IPS DF 6.9 (cell line): ENCODE results near the gene SHC2.
A peak's percentile ranks its signal among the peaks of the same experiment; 100 is the strongest.
"Not testable (repeated sequence)": the region's sequence is repeated elsewhere in the genome, so short reads cannot be mapped to it uniquely, and the experiment has no call there.

ENCODE experiments used
- DNase-seq: peaks from one replicate; pipeline ENCODE4 v3.0.0-alpha.2; 2013; ENCODE audit warnings: low read depth, low spot score
- H3K27ac ChIP-seq: one replicate; pipeline ENCODE4 v1.5.1; 2013; ENCODE audit warnings: low read length, control low read depth
- H3K27me3 ChIP-seq: 2 replicates; pipeline ENCODE4 v1.6.1; 2013; ENCODE audit warnings: mild to moderate bottlenecking, low read length; ENCODE audit not compliant: control insufficient read depth, insufficient read depth
- H3K36me3 ChIP-seq: 2 replicates; pipeline ENCODE4 v1.6.1; 2013; ENCODE audit warnings: low read length; ENCODE audit not compliant: control insufficient read depth, insufficient read depth
- H3K4me1 ChIP-seq: 2 replicates; pipeline ENCODE4 v1.6.1; 2013; ENCODE audit warnings: low read length; ENCODE audit not compliant: control insufficient read depth, insufficient read depth
- H3K4me3 ChIP-seq: 2 replicates; pipeline ENCODE4 v1.5.1; 2013; ENCODE audit warnings: mild to moderate bottlenecking, low read length
- H3K9me3 ChIP-seq: 2 replicates; pipeline ENCODE4 v1.6.1; 2013; ENCODE audit warnings: low read length, inconsistent platforms; ENCODE audit not compliant: control insufficient read depth, insufficient read depth
- WGBS: extraction: QIAGEN DNeasy Blood & Tissue Kit; methylation state at CpG from one replicate; pipeline ENCODE4 v1.1.7; 2013; ENCODE audit warnings: mixed read lengths, missing lambda C conversion rate; ENCODE audit not compliant: insufficient read length, insufficient coverage; 5-methylcytosine and 5-hydroxymethylcytosine counted together

SHC2 gene

DNA sequence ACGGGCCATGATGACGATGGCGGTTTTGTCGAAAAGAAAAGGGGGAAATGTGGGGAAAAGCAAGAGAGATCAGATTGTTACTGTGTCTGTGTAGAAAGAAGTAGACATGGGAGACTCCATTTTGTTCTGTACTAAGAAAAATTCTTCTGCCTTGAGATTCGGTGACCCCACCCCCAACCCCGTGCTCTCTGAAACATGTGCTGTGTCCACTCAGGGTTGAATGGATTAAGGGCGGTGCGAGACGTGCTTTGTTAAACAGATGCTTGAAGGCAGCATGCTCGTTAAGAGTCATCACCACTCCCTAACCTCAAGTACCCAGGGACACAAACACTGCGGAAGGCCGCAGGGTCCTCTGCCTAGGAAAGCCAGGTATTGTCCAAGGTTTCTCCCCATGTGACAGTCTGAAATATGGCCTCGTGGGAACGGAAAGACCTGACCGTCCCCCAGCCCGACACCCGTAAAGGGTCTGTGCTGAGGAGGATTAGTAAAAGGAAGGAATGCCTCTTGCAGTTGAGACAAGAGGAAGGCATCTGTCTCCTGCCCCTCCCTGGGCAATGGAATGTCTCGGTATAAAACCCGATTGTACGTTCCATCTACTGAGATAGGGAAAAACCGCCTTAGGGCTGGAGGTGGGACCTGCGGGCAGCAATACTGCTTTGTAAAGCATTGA lies 74.1 kb downstream of the SHC2 start:
- no CpG with 5 or more reads among the region's 22 CpGs for WGBS
- not testable (repeated sequence) for H3K27ac ChIP-seq, H3K27me3 ChIP-seq, H3K4me1 ChIP-seq, H3K36me3 ChIP-seq, H3K9me3 ChIP-seq, H3K4me3 ChIP-seq, DNase-seq

- not testable (repeated sequence) for H3K9me3 ChIP-seq, H3K4me3 ChIP-seq, DNase-seq, H3K27me3 ChIP-seq, H3K4me1 ChIP-seq, H3K27ac ChIP-seq, H3K36me3 ChIP-seq
- no CpG with 5 or more reads among the region's 8 CpGs for WGBS
Observed at GRCh38 chr19:386189-386588, 74.6 kb downstream of the SHC2 start.

GRCh38 chr19:384799-385169 lies 76.0 kb downstream of the SHC2 start:
- H3K4me3 ChIP-seq = no peak overlapping the region
- WGBS = no CpG with 5 or more reads among the region's 9 CpGs
- no peaks in the 10 kb centered on the region for H3K27me3 ChIP-seq

GRCh38 chr19:383922-384798 lies 76.7 kb downstream of the SHC2 start:
- DNase-seq = peak; percentile 31
- H3K4me1 ChIP-seq = peaks cover 2% of the 10 kb centered on the region; the same call in 1 of the 2 replicates
- WGBS = no CpG with 5 or more reads among the region's 44 CpGs
- H3K27me3 ChIP-seq = no peaks in the 10 kb centered on the region
- no peaks in the 10 kb centered on the region for H3K9me3 ChIP-seq
- H3K27ac ChIP-seq = no peak overlapping the region
- H3K36me3 ChIP-seq = no peaks in the 10 kb centered on the region
- no peak overlapping the region for H3K4me3 ChIP-seq

More at GRCh38 chr19:384799-385169, 76.0 kb downstream of the SHC2 start:
- Histone ChIP-seq H3K9me3 (no peaks in the 10 kb centered on the region), H3K27ac (no peak overlapping the region), H3K4me1 (peaks cover 4% of the 10 kb centered on the region; the same call in 1 of the 2 replicates), H3K36me3 (no peaks in the 10 kb centered on the region)
- no peak for DNase-seq

DNA sequence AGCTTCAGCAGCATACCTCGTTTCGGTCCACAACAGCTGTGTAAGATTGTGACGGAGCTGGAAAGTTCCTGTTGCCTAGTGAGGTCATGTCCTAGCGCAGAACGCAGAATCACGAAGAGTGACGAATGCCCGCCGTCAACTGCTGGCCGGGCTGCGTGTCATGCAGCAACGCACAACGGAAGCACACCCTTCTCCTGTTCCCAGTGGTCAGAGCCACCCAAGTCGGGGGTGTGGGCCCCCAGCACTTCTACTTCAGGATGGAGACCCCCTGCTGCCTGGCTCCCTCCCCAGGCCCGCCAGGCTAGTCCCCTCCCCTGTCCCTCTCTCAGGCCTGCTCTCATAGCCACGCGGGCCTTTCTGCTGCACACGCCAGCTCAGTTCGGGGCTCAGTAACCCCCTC lies 77.8 kb downstream of the SHC2 start:
- Histone ChIP-seq H3K27me3 (no peaks in the 10 kb centered on the region), H3K4me3 (no peak overlapping the region), H3K36me3 (no peaks in the 10 kb centered on the region), H3K27ac (no peak overlapping the region), H3K4me1 (peaks cover 2% of the 10 kb centered on the region; the same call in 1 of the 2 replicates), H3K9me3 (no peaks in the 10 kb centered on the region)
- DNase-seq = no peak
- no CpG with 5 or more reads among the region's 19 CpGs for WGBS

DNA sequence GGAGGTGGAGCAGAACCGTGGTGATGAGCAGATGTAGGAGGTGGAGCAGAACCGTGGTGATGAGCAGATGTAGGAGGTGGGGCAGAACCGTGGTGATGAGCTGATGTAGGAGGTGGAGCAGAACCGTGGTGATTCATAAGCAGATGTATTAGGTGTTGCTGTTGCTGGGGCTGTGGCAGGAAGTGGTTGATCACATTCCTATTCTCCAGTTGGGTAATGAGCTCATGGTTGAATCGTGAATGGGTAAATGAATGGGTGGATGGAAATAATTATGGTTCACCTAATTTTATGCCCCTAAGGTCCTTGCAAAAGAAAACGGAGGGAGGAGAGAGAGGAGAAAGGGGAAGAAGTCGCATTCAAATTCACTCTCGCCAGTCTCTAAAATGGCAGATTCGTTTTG lies 78.3 kb downstream of the SHC2 start:
- H3K27me3 ChIP-seq, DNase-seq, H3K4me3 ChIP-seq, H3K36me3 ChIP-seq, H3K27ac ChIP-seq, H3K9me3 ChIP-seq, H3K4me1 ChIP-seq: not testable (repeated sequence)
- WGBS = no CpG with 5 or more reads among the region's 9 CpGs

DNA sequence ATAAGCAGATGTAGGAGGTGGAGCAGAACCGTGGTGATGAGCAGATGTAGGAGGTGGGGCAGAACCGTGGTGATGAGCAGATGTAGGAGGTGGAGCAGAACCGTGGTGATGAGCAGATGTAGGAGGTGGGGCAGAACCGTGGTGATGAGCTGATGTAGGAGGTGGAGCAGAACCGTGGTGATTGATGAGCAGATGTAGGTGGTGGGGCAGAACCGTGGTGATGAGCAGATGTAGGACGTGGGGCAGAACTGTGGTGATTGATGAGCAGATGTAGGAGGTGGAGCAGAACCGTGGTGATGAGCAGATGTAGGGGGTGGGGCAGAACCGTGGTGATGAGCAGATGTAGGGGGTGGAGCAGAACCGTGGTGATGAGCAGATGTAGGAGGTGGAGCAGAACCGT lies 78.9 kb downstream of the SHC2 start:
- DNase-seq, H3K27ac ChIP-seq, H3K4me3 ChIP-seq, H3K4me1 ChIP-seq, H3K27me3 ChIP-seq, H3K36me3 ChIP-seq, H3K9me3 ChIP-seq: not testable (repeated sequence)
- no CpG with 5 or more reads among the region's 11 CpGs for WGBS

GRCh38 chr19:380618-381219 lies 80.1 kb downstream of the SHC2 start:
- not testable (repeated sequence) for H3K4me3 ChIP-seq, H3K27ac ChIP-seq, H3K9me3 ChIP-seq, DNase-seq, H3K36me3 ChIP-seq, H3K4me1 ChIP-seq, H3K27me3 ChIP-seq
- no CpG with 5 or more reads among the region's 17 CpGs for WGBS

GRCh38 chr19:379796-380195 lies 81.0 kb downstream of the SHC2 start:
- H3K27ac ChIP-seq = no peak overlapping the region
- no peaks in the 10 kb centered on the region for H3K9me3 ChIP-seq
- no peak overlapping the region for H3K4me3 ChIP-seq
- WGBS = no CpG with 5 or more reads among the region's 16 CpGs
- H3K27me3 ChIP-seq = no peaks in the 10 kb centered on the region
- H3K4me1 ChIP-seq = peaks cover 2% of the 10 kb centered on the region; the same call in 1 of the 2 replicates
- no peaks in the 10 kb centered on the region for H3K36me3 ChIP-seq
- no peak for DNase-seq

- no peaks in the 10 kb centered on the region for H3K27me3 ChIP-seq
- H3K4me3 ChIP-seq = no peak overlapping the region
- no peaks in the 10 kb centered on the region for H3K4me1 ChIP-seq
- no peaks in the 10 kb centered on the region for H3K36me3 ChIP-seq
- no peak for DNase-seq
- H3K27ac ChIP-seq = no peak overlapping the region
- no CpG with 5 or more reads among the region's 14 CpGs for WGBS
- H3K9me3 ChIP-seq = no peaks in the 10 kb centered on the region
Observed at GRCh38 chr19:378706-379105, 82.1 kb downstream of the SHC2 start.
